ENCODE results near the gene CES3.

CES3 gene

DNA sequence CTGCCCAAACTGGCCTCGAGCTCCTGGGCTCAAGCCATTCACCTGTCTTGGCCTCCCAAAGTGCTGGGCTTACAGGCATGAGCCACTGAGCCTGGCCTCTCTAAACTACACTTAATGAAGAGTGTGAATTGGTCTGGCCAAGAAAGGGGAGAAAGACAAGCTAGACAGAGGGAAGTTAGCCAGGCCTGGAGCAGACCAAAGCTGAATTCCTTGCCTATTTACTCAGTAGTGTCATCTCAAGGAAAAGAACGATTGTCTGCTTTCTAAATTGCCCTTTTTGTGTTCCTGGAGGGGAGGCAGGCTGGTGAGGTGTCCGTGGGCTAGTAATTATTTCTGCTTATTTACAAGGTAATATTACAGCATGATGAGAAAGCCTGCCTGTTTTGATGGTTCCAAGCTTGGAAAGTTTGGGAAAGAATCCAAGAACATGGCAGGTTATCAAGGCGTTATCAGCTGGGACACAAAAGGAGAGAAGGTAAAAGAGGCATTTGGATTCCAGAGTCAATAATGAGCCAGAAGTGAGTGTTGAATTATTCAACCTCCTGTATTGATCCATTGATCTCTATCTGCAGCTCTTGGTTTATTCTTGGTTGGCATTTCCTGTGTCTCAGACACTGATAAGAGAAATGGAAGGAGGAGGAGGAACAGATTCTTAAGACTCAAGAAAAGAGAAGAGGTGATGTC lies 61.6 kb downstream of the CES3 start:
- TF ChIP-seq, protein P1, sequence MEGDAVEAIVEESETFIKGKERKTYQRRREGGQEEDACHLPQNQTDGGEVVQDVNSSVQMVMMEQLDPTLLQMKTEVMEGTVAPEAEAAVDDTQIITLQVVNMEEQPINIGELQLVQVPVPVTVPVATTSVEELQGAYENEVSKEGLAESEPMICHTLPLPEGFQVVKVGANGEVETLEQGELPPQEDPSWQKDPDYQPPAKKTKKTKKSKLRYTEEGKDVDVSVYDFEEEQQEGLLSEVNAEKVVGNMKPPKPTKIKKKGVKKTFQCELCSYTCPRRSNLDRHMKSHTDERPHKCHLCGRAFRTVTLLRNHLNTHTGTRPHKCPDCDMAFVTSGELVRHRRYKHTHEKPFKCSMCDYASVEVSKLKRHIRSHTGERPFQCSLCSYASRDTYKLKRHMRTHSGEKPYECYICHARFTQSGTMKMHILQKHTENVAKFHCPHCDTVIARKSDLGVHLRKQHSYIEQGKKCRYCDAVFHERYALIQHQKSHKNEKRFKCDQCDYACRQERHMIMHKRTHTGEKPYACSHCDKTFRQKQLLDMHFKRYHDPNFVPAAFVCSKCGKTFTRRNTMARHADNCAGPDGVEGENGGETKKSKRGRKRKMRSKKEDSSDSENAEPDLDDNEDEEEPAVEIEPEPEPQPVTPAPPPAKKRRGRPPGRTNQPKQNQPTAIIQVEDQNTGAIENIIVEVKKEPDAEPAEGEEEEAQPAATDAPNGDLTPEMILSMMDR (IDR thresholded peaks at IDR 0.05; ENCODE audit: low read depth, low read length, missing control alignments), result no peak
- no peak for DNase-seq (ENCODE audit: low read depth)
- no peak overlapping the region for H3K4me3 ChIP-seq (ENCODE audit: low read depth, low read length)

DNA sequence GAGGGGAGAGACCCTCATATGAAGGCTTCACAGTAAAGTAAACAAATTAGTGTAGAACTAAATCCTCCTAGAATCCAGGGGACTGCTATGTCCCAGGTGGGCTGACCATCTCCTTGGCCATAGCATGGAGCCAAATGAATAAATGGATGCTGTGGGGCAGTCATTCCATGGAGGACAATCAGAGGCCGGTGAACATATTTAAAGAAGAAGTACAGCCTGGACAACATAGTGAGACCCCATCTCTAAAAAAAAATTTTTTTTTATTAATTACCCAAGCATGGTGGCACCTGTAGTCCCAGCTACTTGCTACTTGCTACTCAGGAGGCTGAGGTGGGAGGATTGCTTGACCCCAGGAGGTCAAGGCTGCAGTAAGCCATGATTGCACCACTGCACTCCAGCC lies 62.6 kb downstream of the CES3 start:
- TF ChIP-seq, protein P1 (IDR thresholded peaks at IDR 0.05; ENCODE audit: low read depth, low read length, missing control alignments), result no peak
- DNase-seq (ENCODE audit: low read depth), result no peak
- no peak overlapping the region for H3K4me3 ChIP-seq (ENCODE audit: low read depth, low read length)

Measured in GM12864 (cell line).